IMR-90 (cell line): ENCODE results near the gene ASPHD2. TPM values are rescaled to one million over a fixed set of nuclear protein-coding genes. Genes with fewer than 3 reads are reported as not detected.

Source experiments
- ATAC-seq: fragments of 200-7000 bp; cut with Tn5 transposase; 2 replicates; pipeline ENCODE4 v1.9.1; 2020; ENCODE audit warnings: low read depth, mild to moderate bottlenecking, moderate library complexity
- BruUV-seq: library from RNA; stranded (reverse); fragments of 400-500 nt; replicated peaks from 2 replicates; lab custom pipeline; 2021; lab: Mats Ljungman, UMichigan
- CTCF ChIA-PET: fragments of 300-600 bp; formaldehyde crosslinking; extraction: SDS; loops from one replicate; lab custom pipeline; 2021; ENCODE audit warnings: antibody characterized with exemption; lab: Yijun Ruan, JAX
- POLR2A ChIA-PET: fragments of 300-600 bp; sonication (Branson Sonifier 250); formaldehyde crosslinking; loops from one replicate; lab custom pipeline; 2022; ENCODE audit warnings: antibody characterized with exemption; ENCODE audit not compliant: unreplicated experiment; lab: Charles Lee
- DNase-seq: peaks from one replicate; pipeline ENCODE4 v3.0.0; 2013
- H2AFZ ChIP-seq: replicated peaks from 2 replicates; pipeline ENCODE3; 2013; ENCODE audit warnings: low read length, mild to moderate bottlenecking; ENCODE audit not compliant: poor library complexity
- H2AK5ac ChIP-seq: 2 replicates; pipeline ENCODE4 v1.6.1; 2013; ENCODE audit warnings: low read depth, low read length, inconsistent platforms
- H2AK9ac ChIP-seq: replicated peaks from 2 replicates; pipeline ENCODE3; 2013; ENCODE audit warnings: mild to moderate bottlenecking, low read depth, low read length, moderate library complexity; ENCODE audit not compliant: poor library complexity
- H2BK120ac ChIP-seq: 2 replicates; pipeline ENCODE4 v1.6.1; 2013; ENCODE audit warnings: low read depth, low read length, inconsistent platforms
- H2BK15ac ChIP-seq: 3 replicates; pipeline ENCODE4 v1.6.1; 2013; ENCODE audit warnings: low read depth, low read length, inconsistent platforms
- H2BK20ac ChIP-seq: 2 replicates; pipeline ENCODE4 v1.6.1; 2013; ENCODE audit warnings: low read depth, mild to moderate bottlenecking, inconsistent platforms, low read length, moderate library complexity
- H2BK5ac ChIP-seq: 2 replicates; pipeline ENCODE4 v1.6.1; 2013; ENCODE audit warnings: mild to moderate bottlenecking, low read depth, low read length, inconsistent platforms; ENCODE audit not compliant: poor library complexity, severe bottlenecking
- H3K14ac ChIP-seq: replicated peaks from 2 replicates; pipeline ENCODE4 v1.6.1; 2013; ENCODE audit warnings: low read depth, low read length, inconsistent platforms
- H3K18ac ChIP-seq: 2 replicates; pipeline ENCODE4 v1.6.1; 2013; ENCODE audit warnings: low read depth, low read length, control low read depth
- H3K23ac ChIP-seq: 2 replicates; pipeline ENCODE4 v1.6.1; 2013; ENCODE audit warnings: low read depth, low read length, inconsistent platforms
- H3K27ac ChIP-seq: 2 replicates; pipeline ENCODE4 v1.5.1; 2013; ENCODE audit warnings: mild to moderate bottlenecking, control low read depth, low read length; ENCODE audit not compliant: insufficient read depth
- H3K27me3 ChIP-seq: 2 replicates; pipeline ENCODE4 v1.6.1; 2013; ENCODE audit warnings: low read length; ENCODE audit not compliant: control insufficient read depth, insufficient read depth
- H3K36me3 ChIP-seq: 2 replicates; pipeline ENCODE4 v1.6.1; 2013; ENCODE audit warnings: low read length, mixed read lengths; ENCODE audit not compliant: control insufficient read depth, insufficient read depth
- H3K4ac ChIP-seq: 2 replicates; pipeline ENCODE4 v1.6.1; 2013; ENCODE audit warnings: low read depth, low read length, inconsistent platforms
- H3K4me1 ChIP-seq: 2 replicates; pipeline ENCODE4 v1.6.1; 2013; ENCODE audit warnings: low read length, mixed read lengths; ENCODE audit not compliant: control insufficient read depth, insufficient read depth
- H3K4me2 ChIP-seq: 2 replicates; pipeline ENCODE4 v1.6.1; 2013; ENCODE audit warnings: low read depth, mild to moderate bottlenecking, control low read depth, low read length, moderate library complexity
- H3K4me3 ChIP-seq: 2 replicates; pipeline ENCODE4 v1.5.1; 2013; ENCODE audit warnings: low read depth, mild to moderate bottlenecking, control low read depth, low read length, moderate library complexity; ENCODE audit not compliant: insufficient read depth
- H3K56ac ChIP-seq: 2 replicates; pipeline ENCODE4 v1.6.1; 2013; ENCODE audit warnings: low read length, inconsistent platforms; ENCODE audit not compliant: insufficient read depth; ENCODE audit errors: extremely low read depth
- H3K79me1 ChIP-seq, 2 experiments: 2 replicates each; pipeline ENCODE4 v1.6.1; 2013; ENCODE audit warnings: low read length in 2 of 2, inconsistent platforms in 1 of 2, low read depth in 1 of 2
- H3K9ac ChIP-seq: 2 replicates; pipeline ENCODE4 v1.6.1; 2013; ENCODE audit warnings: low read depth, low read length, control low read depth
- H3K9me1 ChIP-seq: 2 replicates; pipeline ENCODE4 v1.6.1; 2013; ENCODE audit warnings: low read length, inconsistent platforms; ENCODE audit not compliant: insufficient read depth
- H3K9me3 ChIP-seq: 2 replicates; pipeline ENCODE4 v1.6.1; 2013; ENCODE audit warnings: low read length; ENCODE audit not compliant: control insufficient read depth, insufficient read depth
- H4K20me1 ChIP-seq: 2 replicates; pipeline ENCODE4 v1.6.1; 2013; ENCODE audit warnings: low read length, inconsistent platforms; ENCODE audit not compliant: insufficient read depth
- H4K5ac ChIP-seq: 2 replicates; pipeline ENCODE4 v1.6.1; 2013; ENCODE audit warnings: mild to moderate bottlenecking, low read depth, low read length, control low read depth
- H4K8ac ChIP-seq, 2 experiments: 2 replicates each; pipeline ENCODE4 v1.6.1; 2013; ENCODE audit warnings: low read depth in 2 of 2, low read length in 2 of 2, control low read depth in 1 of 2, inconsistent platforms in 1 of 2
- H4K91ac ChIP-seq: 2 replicates; pipeline ENCODE4 v1.6.1; 2013; ENCODE audit warnings: low read depth, low read length, inconsistent platforms; ENCODE audit not compliant: insufficient read depth
- BHLHE40 ChIP-seq: fragments of 150-350 bp; IDR thresholded peaks from 2 replicates; pipeline ENCODE4 v1.6.1; 2016; ENCODE audit warnings: mild to moderate bottlenecking, low read depth, low read length
- CEBPB ChIP-seq: IDR thresholded peaks from 2 replicates; pipeline ENCODE4 v1.6.1; 2012; ENCODE audit warnings: low read depth, low read length, improper control_type of control experiment
- CHD1 ChIP-seq: IDR thresholded peaks from 2 replicates; pipeline ENCODE4 v1.6.1; 2012; ENCODE audit warnings: low read depth, low read length, improper control_type of control experiment
- FOS ChIP-seq: fragments of 150-350 bp; IDR thresholded peaks from 2 replicates; pipeline ENCODE4 v1.6.1; 2016; ENCODE audit warnings: low read depth, low read length
- MAZ ChIP-seq: IDR thresholded peaks from 2 replicates; pipeline ENCODE4 v1.6.1; 2012; ENCODE audit warnings: low read depth, mild to moderate bottlenecking, low read length, improper control_type of control experiment, moderate library complexity, borderline replicate concordance
- MXI1 ChIP-seq: IDR thresholded peaks from 2 replicates; pipeline ENCODE4 v1.6.1; 2012; ENCODE audit warnings: low read depth, mild to moderate bottlenecking, low read length, moderate library complexity, borderline replicate concordance
- RAD21 ChIP-seq: IDR thresholded peaks from 2 replicates; pipeline ENCODE4 v1.6.1; 2012; ENCODE audit warnings: low read length, improper control_type of control experiment
- RCOR1 ChIP-seq: IDR thresholded peaks from 2 replicates; pipeline ENCODE4 v1.6.1; 2012; ENCODE audit warnings: mild to moderate bottlenecking, low read length, improper control_type of control experiment; ENCODE audit not compliant: insufficient replicate concordance
- RFX5 ChIP-seq: IDR thresholded peaks from 2 replicates; pipeline ENCODE4 v1.8.0; 2012; ENCODE audit warnings: low read depth, mild to moderate bottlenecking, low read length, moderate library complexity
- WGBS, 2 experiments: methylation state at CpG; one replicate each; pipeline versions ENCODE4 v1.1.5 to v1.1.7; 2013; ENCODE audit warnings: missing lambda C conversion rate in 2 of 2; ENCODE audit not compliant: insufficient read length in 1 of 2; ENCODE audit errors: extremely low coverage in 2 of 2; 5-methylcytosine and 5-hydroxymethylcytosine counted together
- dilution Hi-C: fragments of 300-500 bp; cut with HindIII; formaldehyde crosslinking; loops from one replicate; pipeline ENCODE4 v1.14.3; 2018; ENCODE audit warnings: low sequenced_read_pairs; ENCODE audit not compliant: unreplicated experiment
- in situ Hi-C: fragments of 300-500 bp; cut with MboI; formaldehyde crosslinking; loops from 3 replicates; pipeline ENCODE4 v1.14.3; 2019; ENCODE audit warnings: low sequenced_read_pairs, inconsistent platforms, mixed read lengths
- intact Hi-C: fragments of 100-400 bp; cut with micrococcal nuclease; formaldehyde crosslinking; loops from 2 replicates; pipeline ENCODE4 v1.10.0; 2022
- polyA plus RNA-seq, 3 experiments: library from polyadenylated mRNA; depleted of rRNA; stranded (reverse); fragments of >200 nt; gene quantifications; 2 replicates each; pipeline ENCODE4 v1.2.3, GENCODE V29; 2012; ENCODE audit warnings: low replicate concordance in 1 of 3
- total RNA-seq: library from RNA; depleted of rRNA; stranded (reverse); fragments of >200 nt; gene quantifications from 2 replicates; pipeline ENCODE4 v1.2.3, GENCODE V29; 2012
- TF ChIP-seq, protein P1 (sequence below): fragments of 150-350 bp; IDR thresholded peaks from 2 replicates; pipeline ENCODE4 v1.6.1; 2016; ENCODE audit warnings: low read depth, mild to moderate bottlenecking, low read length, moderate library complexity, borderline replicate concordance
- TF ChIP-seq, protein P2 (sequence below): fragments of 150-350 bp; IDR thresholded peaks from 2 replicates; pipeline ENCODE4 v1.6.1; 2017; ENCODE audit warnings: mild to moderate bottlenecking, antibody characterized with exemption, low read length, low read depth
- TF ChIP-seq, protein P3 (sequence below): conservative IDR thresholded peaks from 2 replicates; pipeline ENCODE4 v1.5.1; 2012; ENCODE audit warnings: mild to moderate bottlenecking, low read depth, low read length, improper control_type of control experiment

ASPHD2 gene
- total and polyA plus RNA-seq, 2 of the 4 experiments (the other 2 are of a cell fraction) = 1.3 to 1.4 TPM

- dilution Hi-C loops = no loop called here
- CTCF ChIA-PET = no interaction called here
These were observed 24.9 kb downstream of the ASPHD2 start for GRCh38 chr22:26453812-26454500.

More at GRCh38 chr22:26453812-26454500, 24.9 kb downstream of the ASPHD2 start:
- Histone ChIP-seq H2AFZ (no peak overlapping the region), H2AK9ac (no peak overlapping the region), H3K4me1 (no peaks in the 10 kb centered on the region), H3K36me3 (peaks cover 40% of the 10 kb centered on the region), H3K18ac (no peak overlapping the region), H3K14ac (no peak overlapping the region), H3K27ac (no peak overlapping the region), H3K4ac (no peak overlapping the region), H2AK5ac (no peak overlapping the region), H3K9me3 (no peaks in the 10 kb centered on the region), H2BK15ac (no peak overlapping the region), H4K5ac (no peak overlapping the region), H3K9ac (no peak overlapping the region), H3K4me3 (no peak overlapping the region), H3K79me1 (peaks cover 0 to 4% of the 10 kb centered on the region in 2 experiments; a peak in 2 of 4 replicates), H4K20me1 (no peaks in the 10 kb centered on the region), H4K8ac (no peak overlapping the region), H4K91ac (no peak overlapping the region), H3K27me3 (no peaks in the 10 kb centered on the region), H3K9me1 (no peaks in the 10 kb centered on the region), H2BK20ac (no peak overlapping the region), H3K4me2 (no peak overlapping the region), H3K56ac (no peak overlapping the region), H2BK120ac (no peak overlapping the region), H2BK5ac (no peak overlapping the region), H3K23ac (no peak overlapping the region)
- POLR2A ChIA-PET = no interaction called here
- TF ChIP-seq CEBPB (no peak), RFX5 (no peak), CHD1 (no peak), RAD21 (no peak), BHLHE40 (no peak), MXI1 (no peak), MAZ (no peak), FOS (no peak), RCOR1 (no peak)
- TF ChIP-seq, protein P1, sequence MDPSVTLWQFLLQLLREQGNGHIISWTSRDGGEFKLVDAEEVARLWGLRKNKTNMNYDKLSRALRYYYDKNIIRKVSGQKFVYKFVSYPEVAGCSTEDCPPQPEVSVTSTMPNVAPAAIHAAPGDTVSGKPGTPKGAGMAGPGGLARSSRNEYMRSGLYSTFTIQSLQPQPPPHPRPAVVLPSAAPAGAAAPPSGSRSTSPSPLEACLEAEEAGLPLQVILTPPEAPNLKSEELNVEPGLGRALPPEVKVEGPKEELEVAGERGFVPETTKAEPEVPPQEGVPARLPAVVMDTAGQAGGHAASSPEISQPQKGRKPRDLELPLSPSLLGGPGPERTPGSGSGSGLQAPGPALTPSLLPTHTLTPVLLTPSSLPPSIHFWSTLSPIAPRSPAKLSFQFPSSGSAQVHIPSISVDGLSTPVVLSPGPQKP = no peak
- TF ChIP-seq, protein P2, sequence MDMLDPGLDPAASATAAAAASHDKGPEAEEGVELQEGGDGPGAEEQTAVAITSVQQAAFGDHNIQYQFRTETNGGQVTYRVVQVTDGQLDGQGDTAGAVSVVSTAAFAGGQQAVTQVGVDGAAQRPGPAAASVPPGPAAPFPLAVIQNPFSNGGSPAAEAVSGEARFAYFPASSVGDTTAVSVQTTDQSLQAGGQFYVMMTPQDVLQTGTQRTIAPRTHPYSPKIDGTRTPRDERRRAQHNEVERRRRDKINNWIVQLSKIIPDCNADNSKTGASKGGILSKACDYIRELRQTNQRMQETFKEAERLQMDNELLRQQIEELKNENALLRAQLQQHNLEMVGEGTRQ = no peak
- TF ChIP-seq, protein P3, sequence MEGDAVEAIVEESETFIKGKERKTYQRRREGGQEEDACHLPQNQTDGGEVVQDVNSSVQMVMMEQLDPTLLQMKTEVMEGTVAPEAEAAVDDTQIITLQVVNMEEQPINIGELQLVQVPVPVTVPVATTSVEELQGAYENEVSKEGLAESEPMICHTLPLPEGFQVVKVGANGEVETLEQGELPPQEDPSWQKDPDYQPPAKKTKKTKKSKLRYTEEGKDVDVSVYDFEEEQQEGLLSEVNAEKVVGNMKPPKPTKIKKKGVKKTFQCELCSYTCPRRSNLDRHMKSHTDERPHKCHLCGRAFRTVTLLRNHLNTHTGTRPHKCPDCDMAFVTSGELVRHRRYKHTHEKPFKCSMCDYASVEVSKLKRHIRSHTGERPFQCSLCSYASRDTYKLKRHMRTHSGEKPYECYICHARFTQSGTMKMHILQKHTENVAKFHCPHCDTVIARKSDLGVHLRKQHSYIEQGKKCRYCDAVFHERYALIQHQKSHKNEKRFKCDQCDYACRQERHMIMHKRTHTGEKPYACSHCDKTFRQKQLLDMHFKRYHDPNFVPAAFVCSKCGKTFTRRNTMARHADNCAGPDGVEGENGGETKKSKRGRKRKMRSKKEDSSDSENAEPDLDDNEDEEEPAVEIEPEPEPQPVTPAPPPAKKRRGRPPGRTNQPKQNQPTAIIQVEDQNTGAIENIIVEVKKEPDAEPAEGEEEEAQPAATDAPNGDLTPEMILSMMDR = no peak
- BruUV-seq = no TSS peak
- DNase-seq = no peak
- 100% methylated on average over 1 of the region's 5 CpGs; no CpG with 5 or more reads in 1 of the 2 experiments for WGBS, 2 experiments
- ATAC-seq = no peak
- in situ Hi-C loops = no loop called here
- intact Hi-C loops = no loop called here
